ENCODE results near the gene COL12A1. TPM values are rescaled to one million over a fixed set of nuclear protein-coding genes. Genes with fewer than 3 reads are reported as not detected.

COL12A1 gene
- total RNA-seq (10 to 100 TPM in 8 of 9 donors, 1 to 10 TPM in 1; 9.4 to 26.8 (median 24.0) TPM), polyA plus RNA-seq (1 to 10 TPM; 3.1 to 4.7 TPM)
- long read RNA-seq, donor 1, partial matches to known transcripts, result 3 of 3 reads
- long read RNA-seq, donor 1, other reads (novel, unspliced or antisense), result 0 of 3 reads
- long read RNA-seq, donor 2, partial matches to known transcripts, result 4 of 5 reads
- long read RNA-seq, donor 2, other reads (novel, unspliced or antisense), result 1 of 5 reads
- long read RNA-seq, donor 3, partial matches to known transcripts, result 6 of 6 reads
- long read RNA-seq, donor 3, other reads (novel, unspliced or antisense), result 0 of 6 reads

DNA sequence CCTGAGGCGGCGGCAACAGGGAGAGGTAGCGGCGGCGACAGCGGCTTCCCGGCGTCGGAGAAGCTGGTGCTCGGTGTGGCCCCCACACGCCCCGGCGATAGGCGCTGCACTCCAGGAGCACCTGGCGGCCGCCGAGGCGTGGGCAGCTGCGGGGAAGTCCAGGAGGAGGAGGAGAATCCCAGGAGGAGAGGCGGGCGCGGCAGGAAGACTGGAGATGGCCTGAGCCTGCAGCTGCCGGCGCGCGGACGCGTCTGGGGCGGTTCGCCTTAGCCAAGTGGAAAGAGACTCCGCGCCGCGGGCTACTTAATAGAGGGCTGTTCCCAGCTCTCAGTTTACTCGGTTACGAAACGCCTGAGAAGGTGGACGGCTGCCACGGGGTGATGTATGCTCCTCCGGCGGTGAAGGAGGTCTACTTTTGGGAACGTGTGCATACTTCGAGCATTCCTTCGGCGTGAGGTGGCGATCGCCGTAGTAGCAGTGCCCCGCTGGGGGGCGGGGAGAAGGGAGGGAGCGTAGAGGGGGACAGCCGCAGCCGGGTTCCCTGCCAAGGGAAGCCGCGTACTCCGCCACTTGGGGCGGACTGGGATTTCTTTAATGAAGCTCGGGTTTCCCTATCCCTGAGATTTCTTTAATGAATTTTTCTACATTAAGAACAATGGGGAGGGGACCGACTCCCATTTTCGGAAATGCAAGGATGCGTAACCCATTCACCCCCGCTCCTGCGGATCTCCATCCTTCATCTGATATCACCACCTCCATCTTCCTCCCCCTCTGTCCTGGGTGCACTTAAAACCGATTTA, at the start of gene COL12A1:
COL12A1 (minus strand) TSS at position 278 of the 800 bp plus-strand sequence. CDS start 3,261 bp downstream, outside the sequence.
- ATAC-seq, result peak; percentile 52 to 79 (median 74)
- Histone ChIP-seq H3K4me1 (peaks cover 0 to 62% (median 20%) of the 10 kb centered on the region in 12 donors), H3K36me3 (no peaks in the 10 kb centered on the region), H3K9me3 (no peaks in the 10 kb centered on the region), H3K4me3 (peak within 1 kb of the TSS; percentile 19 to 72 (median 58)), H3K27me3 (peaks cover 2 to 75% (median 34%) of the 10 kb centered on the region in 9 donors), H3K27ac (peak within 1 kb of the TSS; percentile 33 to 87 (median 70))
- 1 to 3% (median 1%) methylated on average over 35 to 64 of the region's 64 CpGs for WGBS, 4 donors
- no peak for TF ChIP-seq POLR2A (IDR thresholded peaks at IDR 0.05)
- TF ChIP-seq, protein P1, sequence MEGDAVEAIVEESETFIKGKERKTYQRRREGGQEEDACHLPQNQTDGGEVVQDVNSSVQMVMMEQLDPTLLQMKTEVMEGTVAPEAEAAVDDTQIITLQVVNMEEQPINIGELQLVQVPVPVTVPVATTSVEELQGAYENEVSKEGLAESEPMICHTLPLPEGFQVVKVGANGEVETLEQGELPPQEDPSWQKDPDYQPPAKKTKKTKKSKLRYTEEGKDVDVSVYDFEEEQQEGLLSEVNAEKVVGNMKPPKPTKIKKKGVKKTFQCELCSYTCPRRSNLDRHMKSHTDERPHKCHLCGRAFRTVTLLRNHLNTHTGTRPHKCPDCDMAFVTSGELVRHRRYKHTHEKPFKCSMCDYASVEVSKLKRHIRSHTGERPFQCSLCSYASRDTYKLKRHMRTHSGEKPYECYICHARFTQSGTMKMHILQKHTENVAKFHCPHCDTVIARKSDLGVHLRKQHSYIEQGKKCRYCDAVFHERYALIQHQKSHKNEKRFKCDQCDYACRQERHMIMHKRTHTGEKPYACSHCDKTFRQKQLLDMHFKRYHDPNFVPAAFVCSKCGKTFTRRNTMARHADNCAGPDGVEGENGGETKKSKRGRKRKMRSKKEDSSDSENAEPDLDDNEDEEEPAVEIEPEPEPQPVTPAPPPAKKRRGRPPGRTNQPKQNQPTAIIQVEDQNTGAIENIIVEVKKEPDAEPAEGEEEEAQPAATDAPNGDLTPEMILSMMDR (IDR thresholded peaks at IDR 0.05), result peak in 3 of 12 donors; percentile 10 to 13 (median 12)
- peak; percentile 85 to 93 (median 91) for DNase-seq
- intact Hi-C loops (cut with DNase I), result loop anchor here (5.0 to 10.0 kb wide), 21 partner anchors 311 to 1531 kb away; no protein-coding TSS in a partner anchor

DNA sequence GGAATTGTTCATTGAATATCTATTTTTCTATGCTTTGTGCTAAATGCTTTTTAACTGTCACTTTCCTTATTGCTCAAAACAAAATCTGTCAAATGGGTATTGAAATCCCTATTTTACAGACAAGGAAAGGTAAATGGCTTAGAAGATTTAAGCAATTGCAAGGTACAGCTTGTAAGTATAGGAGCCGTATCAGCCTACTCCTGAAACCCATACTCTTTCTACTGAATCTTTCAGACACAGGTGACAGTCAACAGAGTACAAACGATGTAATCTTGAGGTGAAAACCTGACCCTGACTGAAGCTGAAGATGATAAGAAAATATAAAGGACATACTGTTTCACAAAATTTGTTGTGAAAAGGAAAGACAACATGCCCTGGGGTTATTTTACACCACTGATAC, 44.7 kb upstream of the COL12A1 start:
- Histone ChIP-seq H3K36me3 (peaks cover 0 to 39% (median 19%) of the 10 kb centered on the region in 9 donors), H3K27ac (no peak overlapping the region), H3K4me3 (no peak overlapping the region), H3K9me3 (no peaks in the 10 kb centered on the region), H3K27me3 (no peaks in the 10 kb centered on the region), H3K4me1 (no peaks in the 10 kb centered on the region)
- TF ChIP-seq POLR2A (IDR thresholded peaks at IDR 0.05), result no peak
- intact Hi-C loops (cut with DNase I), result no loop called here
- DNase-seq (no peak), ATAC-seq (no peak)
- 78 to 88% (median 86%) methylated on average over 2 of the region's 2 CpGs for WGBS, 4 donors

DNA sequence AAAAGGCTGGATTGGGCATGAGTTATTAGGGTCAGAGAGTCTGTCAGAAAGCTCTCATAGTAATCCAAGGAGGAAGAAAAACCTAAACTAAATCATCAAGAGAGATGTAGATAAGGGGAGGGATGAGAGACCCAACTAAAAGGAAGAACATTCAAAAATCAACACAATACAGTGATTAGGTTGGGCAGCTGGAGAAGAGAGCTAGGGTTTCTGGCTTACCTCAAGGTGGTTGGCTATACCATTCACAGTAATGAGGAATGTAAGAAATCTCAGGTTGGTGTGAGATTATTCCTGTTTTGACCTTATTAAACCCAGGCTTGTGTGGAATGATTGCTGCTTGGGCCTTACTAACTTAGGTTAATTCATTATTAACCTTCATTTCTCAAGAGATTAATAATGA, 44.0 kb upstream of the COL12A1 start:
- no peak overlapping the region for H3K27ac ChIP-seq
- ATAC-seq (no peak), DNase-seq (no peak)
- TF ChIP-seq POLR2A (IDR thresholded peaks at IDR 0.05), result no peak
- TF ChIP-seq, protein P1 (IDR thresholded peaks at IDR 0.05), result no peak
- intact Hi-C loops (cut with DNase I), result no loop called here
- no peaks in the 10 kb centered on the region for H3K9me3 ChIP-seq
- H3K4me3 ChIP-seq, result no peak overlapping the region
- H3K4me1 ChIP-seq, result no peaks in the 10 kb centered on the region
- no peaks in the 10 kb centered on the region for H3K27me3 ChIP-seq
- H3K36me3 ChIP-seq, result peaks cover 0 to 32% (median 12%) of the 10 kb centered on the region in 9 donors

DNA sequence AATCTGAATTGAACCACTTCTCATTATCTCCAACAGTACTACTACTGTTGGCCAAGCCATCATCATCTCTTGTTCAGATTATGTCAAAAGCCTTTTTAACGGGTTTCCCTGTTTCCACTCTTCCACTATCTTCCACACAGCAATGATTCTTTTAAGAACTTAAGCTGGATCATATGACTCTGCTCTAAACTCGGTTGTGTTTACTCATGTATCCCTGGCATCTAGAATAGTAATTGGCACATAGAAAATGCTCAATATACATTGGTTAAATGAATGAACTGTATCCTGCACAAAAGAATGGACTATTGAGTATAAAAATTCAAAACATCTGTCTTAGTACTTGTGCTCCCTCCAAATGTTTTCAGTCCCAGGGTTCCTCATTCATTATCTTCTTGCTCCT, 40.5 kb upstream of the COL12A1 start:
- ATAC-seq (no peak), DNase-seq (no peak)
- H3K4me3 ChIP-seq, result no peak overlapping the region
- intact Hi-C loops (cut with DNase I), result no loop called here
- WGBS, 4 donors, result 35 to 42% (median 37%) methylated on average over 2 of the region's 2 CpGs
- peaks cover 0 to 4% (median 0%) of the 10 kb centered on the region in 9 donors for H3K36me3 ChIP-seq
- H3K4me1 ChIP-seq, result peaks cover 0 to 24% (median 15%) of the 10 kb centered on the region in 12 donors
- H3K9me3 ChIP-seq, result no peaks in the 10 kb centered on the region
- H3K27me3 ChIP-seq, result no peaks in the 10 kb centered on the region
- H3K27ac ChIP-seq, result no peak overlapping the region
- TF ChIP-seq, protein P1 (IDR thresholded peaks at IDR 0.05), result no peak
- no peak for TF ChIP-seq POLR2A (IDR thresholded peaks at IDR 0.05)
